IMR-90 (cell line): Measurements from ENCODE around the gene LYPD4. TPM values are rescaled to one million over a fixed set of nuclear protein-coding genes. Genes with fewer than 3 reads are reported as not detected.

Experiments
- ATAC-seq: fragments of 200-7000 bp; cut with Tn5 transposase; 2 replicates; pipeline ENCODE4 v1.9.1; 2020; ENCODE audit warnings: low read depth, mild to moderate bottlenecking, moderate library complexity
- BruUV-seq: library from RNA; stranded (reverse); fragments of 400-500 nt; replicated peaks from 2 replicates; lab custom pipeline; 2021; lab: Mats Ljungman, UMichigan
- CTCF ChIA-PET: fragments of 300-600 bp; formaldehyde crosslinking; extraction: SDS; loops from one replicate; lab custom pipeline; 2021; ENCODE audit warnings: antibody characterized with exemption; lab: Yijun Ruan, JAX
- POLR2A ChIA-PET: fragments of 300-600 bp; sonication (Branson Sonifier 250); formaldehyde crosslinking; loops from one replicate; lab custom pipeline; 2022; ENCODE audit warnings: antibody characterized with exemption; ENCODE audit not compliant: unreplicated experiment; lab: Charles Lee
- DNase-seq: peaks from one replicate; pipeline ENCODE4 v3.0.0; 2013
- H2AFZ ChIP-seq: replicated peaks from 2 replicates; pipeline ENCODE3; 2013; ENCODE audit warnings: low read length, mild to moderate bottlenecking; ENCODE audit not compliant: poor library complexity
- H2AK5ac ChIP-seq: 2 replicates; pipeline ENCODE4 v1.6.1; 2013; ENCODE audit warnings: low read depth, low read length, inconsistent platforms
- H2AK9ac ChIP-seq: replicated peaks from 2 replicates; pipeline ENCODE3; 2013; ENCODE audit warnings: mild to moderate bottlenecking, low read depth, low read length, moderate library complexity; ENCODE audit not compliant: poor library complexity
- H2BK120ac ChIP-seq: 2 replicates; pipeline ENCODE4 v1.6.1; 2013; ENCODE audit warnings: low read depth, low read length, inconsistent platforms
- H2BK15ac ChIP-seq: 3 replicates; pipeline ENCODE4 v1.6.1; 2013; ENCODE audit warnings: low read depth, low read length, inconsistent platforms
- H2BK20ac ChIP-seq: 2 replicates; pipeline ENCODE4 v1.6.1; 2013; ENCODE audit warnings: low read depth, mild to moderate bottlenecking, inconsistent platforms, low read length, moderate library complexity
- H2BK5ac ChIP-seq: 2 replicates; pipeline ENCODE4 v1.6.1; 2013; ENCODE audit warnings: mild to moderate bottlenecking, low read depth, low read length, inconsistent platforms; ENCODE audit not compliant: poor library complexity, severe bottlenecking
- H3K14ac ChIP-seq: replicated peaks from 2 replicates; pipeline ENCODE4 v1.6.1; 2013; ENCODE audit warnings: low read depth, low read length, inconsistent platforms
- H3K18ac ChIP-seq: 2 replicates; pipeline ENCODE4 v1.6.1; 2013; ENCODE audit warnings: low read depth, low read length, control low read depth
- H3K23ac ChIP-seq: 2 replicates; pipeline ENCODE4 v1.6.1; 2013; ENCODE audit warnings: low read depth, low read length, inconsistent platforms
- H3K27ac ChIP-seq: 2 replicates; pipeline ENCODE4 v1.5.1; 2013; ENCODE audit warnings: mild to moderate bottlenecking, control low read depth, low read length; ENCODE audit not compliant: insufficient read depth
- H3K27me3 ChIP-seq: 2 replicates; pipeline ENCODE4 v1.6.1; 2013; ENCODE audit warnings: low read length; ENCODE audit not compliant: control insufficient read depth, insufficient read depth
- H3K36me3 ChIP-seq: 2 replicates; pipeline ENCODE4 v1.6.1; 2013; ENCODE audit warnings: low read length, mixed read lengths; ENCODE audit not compliant: control insufficient read depth, insufficient read depth
- H3K4ac ChIP-seq: 2 replicates; pipeline ENCODE4 v1.6.1; 2013; ENCODE audit warnings: low read depth, low read length, inconsistent platforms
- H3K4me1 ChIP-seq: 2 replicates; pipeline ENCODE4 v1.6.1; 2013; ENCODE audit warnings: low read length, mixed read lengths; ENCODE audit not compliant: control insufficient read depth, insufficient read depth
- H3K4me2 ChIP-seq: 2 replicates; pipeline ENCODE4 v1.6.1; 2013; ENCODE audit warnings: low read depth, mild to moderate bottlenecking, control low read depth, low read length, moderate library complexity
- H3K4me3 ChIP-seq: 2 replicates; pipeline ENCODE4 v1.5.1; 2013; ENCODE audit warnings: low read depth, mild to moderate bottlenecking, control low read depth, low read length, moderate library complexity; ENCODE audit not compliant: insufficient read depth
- H3K56ac ChIP-seq: 2 replicates; pipeline ENCODE4 v1.6.1; 2013; ENCODE audit warnings: low read length, inconsistent platforms; ENCODE audit not compliant: insufficient read depth; ENCODE audit errors: extremely low read depth
- H3K79me1 ChIP-seq, 2 experiments: 2 replicates each; pipeline ENCODE4 v1.6.1; 2013; ENCODE audit warnings: low read length in 2 of 2, inconsistent platforms in 1 of 2, low read depth in 1 of 2
- H3K9ac ChIP-seq: 2 replicates; pipeline ENCODE4 v1.6.1; 2013; ENCODE audit warnings: low read depth, low read length, control low read depth
- H3K9me1 ChIP-seq: 2 replicates; pipeline ENCODE4 v1.6.1; 2013; ENCODE audit warnings: low read length, inconsistent platforms; ENCODE audit not compliant: insufficient read depth
- H3K9me3 ChIP-seq: 2 replicates; pipeline ENCODE4 v1.6.1; 2013; ENCODE audit warnings: low read length; ENCODE audit not compliant: control insufficient read depth, insufficient read depth
- H4K20me1 ChIP-seq: 2 replicates; pipeline ENCODE4 v1.6.1; 2013; ENCODE audit warnings: low read length, inconsistent platforms; ENCODE audit not compliant: insufficient read depth
- H4K5ac ChIP-seq: 2 replicates; pipeline ENCODE4 v1.6.1; 2013; ENCODE audit warnings: mild to moderate bottlenecking, low read depth, low read length, control low read depth
- H4K8ac ChIP-seq, 2 experiments: 2 replicates each; pipeline ENCODE4 v1.6.1; 2013; ENCODE audit warnings: low read depth in 2 of 2, low read length in 2 of 2, control low read depth in 1 of 2, inconsistent platforms in 1 of 2
- H4K91ac ChIP-seq: 2 replicates; pipeline ENCODE4 v1.6.1; 2013; ENCODE audit warnings: low read depth, low read length, inconsistent platforms; ENCODE audit not compliant: insufficient read depth
- CHD1 ChIP-seq: IDR thresholded peaks from 2 replicates; pipeline ENCODE4 v1.6.1; 2012; ENCODE audit warnings: low read depth, low read length, improper control_type of control experiment
- MAFK ChIP-seq: IDR thresholded peaks from 2 replicates; pipeline ENCODE4 v1.6.1; 2012; ENCODE audit warnings: low read depth, low read length, improper control_type of control experiment
- RAD21 ChIP-seq: IDR thresholded peaks from 2 replicates; pipeline ENCODE4 v1.6.1; 2012; ENCODE audit warnings: low read length, improper control_type of control experiment
- RCOR1 ChIP-seq: IDR thresholded peaks from 2 replicates; pipeline ENCODE4 v1.6.1; 2012; ENCODE audit warnings: mild to moderate bottlenecking, low read length, improper control_type of control experiment; ENCODE audit not compliant: insufficient replicate concordance
- SMC3 ChIP-seq: fragments of 150-350 bp; IDR thresholded peaks from 2 replicates; pipeline ENCODE4 v1.6.1; 2016; ENCODE audit warnings: low read depth, mild to moderate bottlenecking, antibody characterized with exemption, low read length, moderate library complexity
- USF2 ChIP-seq: fragments of 150-350 bp; IDR thresholded peaks from 2 replicates; pipeline ENCODE4 v1.6.1; 2017; ENCODE audit warnings: mild to moderate bottlenecking, antibody characterized with exemption, low read length, low read depth
- WGBS, 2 experiments: methylation state at CpG; one replicate each; pipeline versions ENCODE4 v1.1.5 to v1.1.7; 2013; ENCODE audit warnings: missing lambda C conversion rate in 2 of 2; ENCODE audit not compliant: insufficient read length in 1 of 2; ENCODE audit errors: extremely low coverage in 2 of 2; 5-methylcytosine and 5-hydroxymethylcytosine counted together
- dilution Hi-C: fragments of 300-500 bp; cut with HindIII; formaldehyde crosslinking; loops from one replicate; pipeline ENCODE4 v1.14.3; 2018; ENCODE audit warnings: low sequenced_read_pairs; ENCODE audit not compliant: unreplicated experiment
- in situ Hi-C: fragments of 300-500 bp; cut with MboI; formaldehyde crosslinking; loops from 3 replicates; pipeline ENCODE4 v1.14.3; 2019; ENCODE audit warnings: low sequenced_read_pairs, inconsistent platforms, mixed read lengths
- intact Hi-C: fragments of 100-400 bp; cut with micrococcal nuclease; formaldehyde crosslinking; loops from 2 replicates; pipeline ENCODE4 v1.10.0; 2022
- polyA plus RNA-seq, 3 experiments: library from polyadenylated mRNA; depleted of rRNA; stranded (reverse); fragments of >200 nt; gene quantifications; 2 replicates each; pipeline ENCODE4 v1.2.3, GENCODE V29; 2012; ENCODE audit warnings: low replicate concordance in 1 of 3
- total RNA-seq: library from RNA; depleted of rRNA; stranded (reverse); fragments of >200 nt; gene quantifications from 2 replicates; pipeline ENCODE4 v1.2.3, GENCODE V29; 2012
- TF ChIP-seq, protein P1 (sequence below): conservative IDR thresholded peaks from 2 replicates; pipeline ENCODE4 v1.5.1; 2012; ENCODE audit warnings: mild to moderate bottlenecking, low read depth, low read length, improper control_type of control experiment

LYPD4 gene
- total and polyA plus RNA-seq, 2 of the 4 experiments (the other 2 are of a cell fraction) = not detected

DNA sequence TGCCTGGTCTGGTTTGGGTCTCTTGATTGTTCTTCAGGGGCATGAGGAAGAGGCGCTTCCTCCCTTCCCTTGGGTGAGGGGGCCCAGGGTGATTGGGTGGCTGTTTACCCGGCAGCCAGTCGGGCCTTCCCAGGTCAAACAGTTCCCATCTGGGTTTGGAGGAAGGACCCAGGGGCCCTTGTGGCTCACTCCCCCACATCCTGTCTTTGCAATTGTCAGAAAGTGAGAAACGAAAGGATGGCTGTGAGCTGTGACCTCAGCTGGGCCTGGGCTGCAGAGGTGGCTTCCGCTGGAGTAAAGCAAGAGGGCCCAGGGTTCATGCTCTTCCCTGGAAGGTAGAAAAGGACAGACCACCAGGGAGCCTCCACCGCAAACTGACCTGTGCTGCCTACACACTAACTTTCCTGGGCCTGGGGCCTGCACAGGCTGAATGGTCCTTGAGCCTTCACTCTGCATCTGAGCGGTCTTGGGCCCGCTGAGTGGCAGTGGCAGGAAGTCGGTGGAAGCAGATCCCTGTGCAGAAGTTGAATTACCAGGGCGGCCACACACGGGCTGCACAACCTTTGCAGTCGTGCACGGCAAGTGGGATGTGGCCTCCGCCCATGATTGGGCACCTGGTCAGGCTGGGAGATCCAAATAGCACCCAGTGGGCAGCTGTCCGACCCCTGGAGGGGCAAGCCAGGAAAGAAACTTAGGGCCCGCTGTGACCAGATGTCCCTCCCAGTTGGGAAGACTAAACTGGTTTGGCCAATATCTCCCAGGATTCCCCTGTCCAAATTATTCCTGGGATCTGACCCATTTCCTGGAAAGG lies 27.3 kb upstream of the LYPD4 start:
- Histone ChIP-seq H3K4ac (no peak overlapping the region), H3K36me3 (peaks cover 51% of the 10 kb centered on the region), H3K4me1 (peaks cover 2% of the 10 kb centered on the region; the same call in 1 of the 2 replicates), H3K56ac (no peak overlapping the region), H3K27me3 (no peaks in the 10 kb centered on the region; the same call in 1 of the 2 replicates), H2BK20ac (no peak overlapping the region), H2AK9ac (no peak overlapping the region), H3K79me1 (peaks cover 13 to 32% of the 10 kb centered on the region in 2 experiments), H2AFZ (no peak overlapping the region), H2BK15ac (no peak overlapping the region), H4K5ac (no peak overlapping the region), H4K91ac (no peak overlapping the region), H4K20me1 (peaks cover 69% of the 10 kb centered on the region), H3K9ac (no peak overlapping the region), H3K14ac (no peak overlapping the region), H3K9me3 (no peaks in the 10 kb centered on the region), H3K27ac (no peak overlapping the region), H3K9me1 (no peaks in the 10 kb centered on the region), H3K4me2 (no peak overlapping the region), H4K8ac (no peak overlapping the region), H3K23ac (no peak overlapping the region), H2AK5ac (no peak overlapping the region), H3K18ac (no peak overlapping the region), H2BK5ac (no peak overlapping the region), H3K4me3 (no peak overlapping the region), H2BK120ac (no peak overlapping the region)
- WGBS, 2 experiments = 84% methylated on average over 8 of the region's 16 CpGs; no CpG with 5 or more reads in 1 of the 2 experiments
- in situ Hi-C loops (no loop called here), intact Hi-C loops (no loop called here), dilution Hi-C loops (no loop called here)
- ChIA-PET CTCF (no interaction called here), POLR2A (no interaction called here)
- DNase-seq (no peak), ATAC-seq (no peak)
- TF ChIP-seq RAD21 = no peak
- TF ChIP-seq RCOR1 = no peak
- no peak for TF ChIP-seq CHD1
- TF ChIP-seq USF2 = no peak
- no peak for TF ChIP-seq MAFK
- no peak for TF ChIP-seq SMC3
- TF ChIP-seq, protein P1, sequence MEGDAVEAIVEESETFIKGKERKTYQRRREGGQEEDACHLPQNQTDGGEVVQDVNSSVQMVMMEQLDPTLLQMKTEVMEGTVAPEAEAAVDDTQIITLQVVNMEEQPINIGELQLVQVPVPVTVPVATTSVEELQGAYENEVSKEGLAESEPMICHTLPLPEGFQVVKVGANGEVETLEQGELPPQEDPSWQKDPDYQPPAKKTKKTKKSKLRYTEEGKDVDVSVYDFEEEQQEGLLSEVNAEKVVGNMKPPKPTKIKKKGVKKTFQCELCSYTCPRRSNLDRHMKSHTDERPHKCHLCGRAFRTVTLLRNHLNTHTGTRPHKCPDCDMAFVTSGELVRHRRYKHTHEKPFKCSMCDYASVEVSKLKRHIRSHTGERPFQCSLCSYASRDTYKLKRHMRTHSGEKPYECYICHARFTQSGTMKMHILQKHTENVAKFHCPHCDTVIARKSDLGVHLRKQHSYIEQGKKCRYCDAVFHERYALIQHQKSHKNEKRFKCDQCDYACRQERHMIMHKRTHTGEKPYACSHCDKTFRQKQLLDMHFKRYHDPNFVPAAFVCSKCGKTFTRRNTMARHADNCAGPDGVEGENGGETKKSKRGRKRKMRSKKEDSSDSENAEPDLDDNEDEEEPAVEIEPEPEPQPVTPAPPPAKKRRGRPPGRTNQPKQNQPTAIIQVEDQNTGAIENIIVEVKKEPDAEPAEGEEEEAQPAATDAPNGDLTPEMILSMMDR = no peak
- BruUV-seq = no TSS peak
